Activated CD4-positive, alpha-beta T cell treated with anti-CD3 and anti-CD28 coated beads for 24 hours (primary cell): ENCODE results near the gene GEMIN4.
A peak's percentile ranks its signal among the peaks of the same experiment; 100 is the strongest.
"Not testable (repeated sequence)": the region's sequence is repeated elsewhere in the genome, so short reads cannot be mapped to it uniquely, and the experiment has no call there.

Experiments used
- DNase-seq, 2 donors: peaks; one replicate each; pipeline ENCODE4 v3.0.0-alpha.2; 2020; ENCODE audit warnings: low read depth in 2 of 2

The GEMIN4 gene

GRCh38 chr17:752002-752619 is at the start of gene GEMIN4:
TSS of gene GEMIN4 (minus strand) at chr17:752264. CDS start at chr17:752142, 122 bp downstream.
- DNase-seq = peak; percentile 98 to 99

- no peak for DNase-seq
Observed at GRCh38 chr17:801660-802059, 49.6 kb upstream of the GEMIN4 start.

- no peak for DNase-seq
Observed at GRCh38 chr17:800446-801242, 48.6 kb upstream of the GEMIN4 start.

- no peak for DNase-seq
Observed at GRCh38 chr17:799261-799660, 47.2 kb upstream of the GEMIN4 start.

- no peak for DNase-seq
Observed at GRCh38 chr17:798246-798645, 46.2 kb upstream of the GEMIN4 start.

- DNase-seq = no peak
Observed at GRCh38 chr17:797236-797840, 45.3 kb upstream of the GEMIN4 start.

GRCh38 chr17:796609-797008 is 44.5 kb upstream of the GEMIN4 start:
- no peak for DNase-seq

- DNase-seq = no peak
Observed at GRCh38 chr17:795721-796120, 43.7 kb upstream of the GEMIN4 start.

GRCh38 chr17:795276-795675 is 43.2 kb upstream of the GEMIN4 start:
- DNase-seq = no peak

GRCh38 chr17:794876-795275 is 42.8 kb upstream of the GEMIN4 start:
- DNase-seq = peak; percentile 25

- DNase-seq = no peak
Observed at GRCh38 chr17:792277-792676, 40.2 kb upstream of the GEMIN4 start.

- DNase-seq = no peak
Observed at GRCh38 chr17:791829-792228, 39.8 kb upstream of the GEMIN4 start.

- DNase-seq = not testable (repeated sequence)
Observed at GRCh38 chr17:790874-791247, 38.8 kb upstream of the GEMIN4 start.

GRCh38 chr17:789931-790873 is 38.1 kb upstream of the GEMIN4 start:
- DNase-seq = not testable (repeated sequence)

- DNase-seq = no peak
Observed at GRCh38 chr17:789160-789840, 37.2 kb upstream of the GEMIN4 start.

GRCh38 chr17:788551-788950 is 36.5 kb upstream of the GEMIN4 start:
- DNase-seq = no peak

- no peak for DNase-seq
Observed at GRCh38 chr17:787641-788221, 35.7 kb upstream of the GEMIN4 start.

- DNase-seq = not testable (repeated sequence)
Observed at GRCh38 chr17:785901-786300, 33.8 kb upstream of the GEMIN4 start.

- no peak for DNase-seq
Observed at GRCh38 chr17:784143-784542, 32.1 kb upstream of the GEMIN4 start.

- DNase-seq = peak; percentile 92
Observed at GRCh38 chr17:781805-782731, 30.0 kb upstream of the GEMIN4 start, which contains the start of the genes GLOD4 and MRM3. TSS of gene GLOD4 (minus strand) at chr17:782280. CDS start at chr17:782255, 25 bp downstream. TSS of gene MRM3 (plus strand) at chr17:782353. CDS start at chr17:782379, 26 bp downstream.
